ENCODE data around the gene NAALADL2.

Gene NAALADL2

DNA sequence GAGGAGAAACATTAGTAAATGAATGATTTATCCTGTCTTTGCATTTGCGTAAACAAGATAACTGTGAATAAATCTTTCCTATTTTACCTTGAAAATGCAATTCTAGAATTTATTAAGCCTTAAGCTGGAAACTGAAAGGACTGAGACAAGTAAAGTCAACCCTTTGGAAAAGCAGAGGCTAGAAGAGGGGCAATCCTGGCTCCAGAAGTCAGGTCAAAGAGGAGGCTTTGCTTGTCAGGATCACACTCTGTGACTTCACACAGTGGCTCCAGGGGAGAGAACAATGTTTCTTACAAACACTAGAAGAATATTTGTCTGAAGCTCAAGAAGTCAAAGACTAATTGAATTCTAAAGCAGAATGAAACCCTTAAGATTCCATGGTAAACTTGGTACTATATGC, 530.4 kb downstream of the NAALADL2 start:
- no peak overlapping the region for H3K27ac ChIP-seq
- TF ChIP-seq ZFX (IDR thresholded peaks at IDR 0.05; ENCODE audit: borderline replicate concordance), result no peak
- TF ChIP-seq, protein P1, sequence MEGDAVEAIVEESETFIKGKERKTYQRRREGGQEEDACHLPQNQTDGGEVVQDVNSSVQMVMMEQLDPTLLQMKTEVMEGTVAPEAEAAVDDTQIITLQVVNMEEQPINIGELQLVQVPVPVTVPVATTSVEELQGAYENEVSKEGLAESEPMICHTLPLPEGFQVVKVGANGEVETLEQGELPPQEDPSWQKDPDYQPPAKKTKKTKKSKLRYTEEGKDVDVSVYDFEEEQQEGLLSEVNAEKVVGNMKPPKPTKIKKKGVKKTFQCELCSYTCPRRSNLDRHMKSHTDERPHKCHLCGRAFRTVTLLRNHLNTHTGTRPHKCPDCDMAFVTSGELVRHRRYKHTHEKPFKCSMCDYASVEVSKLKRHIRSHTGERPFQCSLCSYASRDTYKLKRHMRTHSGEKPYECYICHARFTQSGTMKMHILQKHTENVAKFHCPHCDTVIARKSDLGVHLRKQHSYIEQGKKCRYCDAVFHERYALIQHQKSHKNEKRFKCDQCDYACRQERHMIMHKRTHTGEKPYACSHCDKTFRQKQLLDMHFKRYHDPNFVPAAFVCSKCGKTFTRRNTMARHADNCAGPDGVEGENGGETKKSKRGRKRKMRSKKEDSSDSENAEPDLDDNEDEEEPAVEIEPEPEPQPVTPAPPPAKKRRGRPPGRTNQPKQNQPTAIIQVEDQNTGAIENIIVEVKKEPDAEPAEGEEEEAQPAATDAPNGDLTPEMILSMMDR (IDR thresholded peaks at IDR 0.05), result no peak

DNA sequence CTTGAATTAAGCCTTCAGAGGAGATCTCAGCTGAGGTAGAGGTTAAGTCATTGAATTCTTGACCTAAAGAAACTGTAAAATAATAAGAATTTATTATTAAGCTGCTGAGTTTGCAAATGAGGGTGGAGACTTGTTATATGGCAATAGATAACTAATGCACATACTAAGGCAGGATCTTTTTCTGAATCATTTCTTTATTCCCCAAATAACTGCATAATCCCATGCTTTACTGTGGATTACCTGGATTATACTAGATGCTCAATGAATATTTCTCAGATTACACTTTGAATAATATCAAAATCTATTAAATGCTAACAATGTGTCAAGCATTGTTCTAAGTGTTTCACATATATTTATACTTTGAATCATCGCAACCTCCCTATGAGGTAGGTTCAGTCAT, 532.5 kb downstream of the NAALADL2 start:
- TF ChIP-seq ZFX (IDR thresholded peaks at IDR 0.05; ENCODE audit: borderline replicate concordance), result no peak
- TF ChIP-seq, protein P1 (IDR thresholded peaks at IDR 0.05), result no peak
- H3K27ac ChIP-seq, result no peak overlapping the region

DNA sequence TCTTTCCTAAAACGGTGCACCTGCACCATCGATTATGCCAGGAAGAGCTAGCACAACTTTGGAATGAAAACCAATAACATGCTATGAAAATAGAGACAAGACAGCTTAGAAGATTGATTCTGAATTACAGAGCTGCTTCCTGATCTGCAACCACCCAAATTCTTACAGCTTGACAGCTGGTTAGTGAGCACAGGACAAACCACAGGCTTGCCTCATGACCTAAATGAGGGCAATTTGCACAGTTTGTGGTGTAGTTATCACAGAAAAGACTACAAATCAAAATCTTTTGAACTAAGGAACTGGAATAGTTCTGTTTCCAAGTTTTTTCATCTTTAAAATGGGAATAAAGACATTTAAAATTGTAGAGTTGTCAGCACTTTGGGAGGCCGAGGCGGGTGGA, 533.5 kb downstream of the NAALADL2 start:
- TF ChIP-seq ZFX (IDR thresholded peaks at IDR 0.05; ENCODE audit: borderline replicate concordance), result no peak
- TF ChIP-seq, protein P1 (IDR thresholded peaks at IDR 0.05), result no peak

DNA sequence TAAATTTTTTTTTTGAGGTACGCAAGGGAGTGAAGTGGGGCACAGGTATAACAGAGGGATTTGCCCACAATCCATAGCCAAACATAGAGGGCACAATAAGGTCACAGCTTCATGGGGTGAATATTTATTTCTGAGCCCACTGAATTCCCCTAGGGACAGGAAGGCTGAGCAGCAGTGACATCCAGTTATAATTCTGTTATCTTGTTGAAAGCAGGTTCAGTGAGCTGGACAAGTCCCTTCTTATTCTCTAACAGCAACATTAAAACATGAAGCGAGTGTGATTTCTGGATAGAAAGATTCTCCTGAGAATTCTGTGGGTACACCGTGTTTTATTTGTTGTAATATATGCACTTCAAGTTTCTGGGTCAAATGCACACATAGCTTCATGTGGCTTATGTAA, 538.2 kb downstream of the NAALADL2 start:
- no peak overlapping the region for H3K27ac ChIP-seq
- TF ChIP-seq, protein P1 (IDR thresholded peaks at IDR 0.05), result no peak
- no peak for TF ChIP-seq ZFX (IDR thresholded peaks at IDR 0.05; ENCODE audit: borderline replicate concordance)

More for the DNA sequence above, 533.5 kb downstream of the NAALADL2 start:
- no peak overlapping the region for H3K27ac ChIP-seq

DNA sequence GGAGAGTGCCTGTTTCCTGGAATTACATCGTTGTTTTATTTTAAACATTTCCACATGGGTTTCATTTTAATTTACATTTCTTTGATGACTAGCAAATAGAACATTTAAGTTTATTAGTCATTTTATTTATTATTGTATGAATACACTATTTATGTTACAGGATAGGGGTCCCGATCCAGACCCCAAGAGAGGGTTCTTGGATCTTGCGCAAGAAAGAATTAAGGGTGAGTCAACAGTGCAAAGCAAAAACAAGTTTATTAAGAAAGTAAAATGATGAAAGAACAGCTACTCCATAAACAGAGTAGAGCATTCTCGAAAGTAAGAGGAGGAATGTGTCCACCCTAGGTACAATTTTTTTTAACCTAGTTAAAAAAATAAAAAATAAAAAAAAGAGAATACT, 539.5 kb downstream of the NAALADL2 start:
- H3K27ac ChIP-seq, result no peak overlapping the region
- TF ChIP-seq, protein P1 (IDR thresholded peaks at IDR 0.05), result no peak
- TF ChIP-seq ZFX (IDR thresholded peaks at IDR 0.05; ENCODE audit: borderline replicate concordance), result no peak

DNA sequence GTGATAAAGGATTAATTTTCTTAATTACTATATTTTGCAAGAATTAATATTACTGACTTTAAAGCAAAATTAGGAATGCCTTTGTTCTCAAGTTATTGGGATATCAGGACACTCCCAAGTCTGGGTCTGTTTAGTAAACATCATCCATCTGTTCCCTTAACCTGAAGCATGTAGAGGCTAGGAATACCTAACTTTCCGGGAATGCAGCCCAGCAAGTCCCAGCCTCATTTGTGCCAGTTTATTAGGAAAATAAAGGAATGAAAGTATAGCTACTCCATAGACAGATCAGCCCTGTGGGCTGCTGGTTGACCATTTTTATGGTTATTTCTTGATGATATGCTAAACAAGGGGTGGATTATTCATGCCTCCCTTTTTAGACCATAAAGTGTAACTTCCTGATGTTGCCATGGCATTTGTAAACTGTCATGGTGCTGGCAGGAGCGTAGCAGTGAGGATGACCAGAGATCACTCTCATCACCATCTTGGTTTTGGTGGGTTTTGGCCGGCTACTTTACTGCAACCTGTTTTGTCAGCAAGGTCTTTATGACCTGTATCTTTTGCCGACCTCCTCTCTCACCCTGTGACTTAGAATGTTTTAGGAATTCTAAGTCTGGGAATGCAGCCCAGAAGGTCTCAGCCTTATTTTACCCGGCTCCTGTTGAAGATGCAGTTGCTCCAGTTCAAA, 540.2 kb downstream of the NAALADL2 start:
- TF ChIP-seq, protein P1 (IDR thresholded peaks at IDR 0.05), result no peak
- TF ChIP-seq ZFX (IDR thresholded peaks at IDR 0.05; ENCODE audit: borderline replicate concordance), result no peak
- H3K27ac ChIP-seq, result no peak overlapping the region

DNA sequence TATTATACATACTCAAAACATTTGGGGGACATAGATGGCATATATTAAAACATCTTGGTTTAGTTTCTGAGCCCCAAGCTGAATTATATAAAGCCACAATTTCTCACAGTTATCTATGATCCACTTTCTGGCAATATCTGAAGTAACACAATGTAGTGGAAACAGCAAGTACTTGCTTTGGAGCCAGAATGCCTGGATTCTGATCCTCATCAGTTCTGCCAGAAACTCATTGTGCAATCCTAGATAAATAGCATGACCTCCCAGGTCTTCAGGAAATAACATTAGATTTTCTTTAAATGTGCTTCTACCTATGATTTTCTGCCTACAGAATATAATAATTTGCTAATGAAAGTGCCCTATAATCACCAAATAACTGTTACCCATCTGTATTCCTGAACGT, 544.9 kb downstream of the NAALADL2 start:
- no peak overlapping the region for H3K27ac ChIP-seq
- no peak for TF ChIP-seq ZFX (IDR thresholded peaks at IDR 0.05; ENCODE audit: borderline replicate concordance)
- TF ChIP-seq, protein P1 (IDR thresholded peaks at IDR 0.05), result no peak
